GM12864 (cell line): ENCODE measurements around the gene STAT3.

Experiments
- DNase-seq: peaks from one replicate; pipeline ENCODE4 v3.0.0-alpha.2; 2011; ENCODE audit warnings: low read depth
- H3K4me3 ChIP-seq: 2 replicates; pipeline ENCODE4 v1.5.1; 2011; ENCODE audit warnings: mild to moderate bottlenecking, low read depth, low read length, control low read depth
- TF ChIP-seq, protein P1 (sequence below): IDR thresholded peaks from 2 replicates; pipeline ENCODE4 v1.5.1; 2011; ENCODE audit warnings: low read depth, mild to moderate bottlenecking, moderate library complexity, low read length, control low read depth, inconsistent platforms; ENCODE audit errors: missing control alignments

The STAT3 gene

GRCh38 chr17:42408061-42408460 is 19.8 kb upstream of the STAT3 start:
- no peak for DNase-seq
- H3K4me3 ChIP-seq, result no peak overlapping the region
- TF ChIP-seq, protein P1, sequence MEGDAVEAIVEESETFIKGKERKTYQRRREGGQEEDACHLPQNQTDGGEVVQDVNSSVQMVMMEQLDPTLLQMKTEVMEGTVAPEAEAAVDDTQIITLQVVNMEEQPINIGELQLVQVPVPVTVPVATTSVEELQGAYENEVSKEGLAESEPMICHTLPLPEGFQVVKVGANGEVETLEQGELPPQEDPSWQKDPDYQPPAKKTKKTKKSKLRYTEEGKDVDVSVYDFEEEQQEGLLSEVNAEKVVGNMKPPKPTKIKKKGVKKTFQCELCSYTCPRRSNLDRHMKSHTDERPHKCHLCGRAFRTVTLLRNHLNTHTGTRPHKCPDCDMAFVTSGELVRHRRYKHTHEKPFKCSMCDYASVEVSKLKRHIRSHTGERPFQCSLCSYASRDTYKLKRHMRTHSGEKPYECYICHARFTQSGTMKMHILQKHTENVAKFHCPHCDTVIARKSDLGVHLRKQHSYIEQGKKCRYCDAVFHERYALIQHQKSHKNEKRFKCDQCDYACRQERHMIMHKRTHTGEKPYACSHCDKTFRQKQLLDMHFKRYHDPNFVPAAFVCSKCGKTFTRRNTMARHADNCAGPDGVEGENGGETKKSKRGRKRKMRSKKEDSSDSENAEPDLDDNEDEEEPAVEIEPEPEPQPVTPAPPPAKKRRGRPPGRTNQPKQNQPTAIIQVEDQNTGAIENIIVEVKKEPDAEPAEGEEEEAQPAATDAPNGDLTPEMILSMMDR, result no peak

DNA sequence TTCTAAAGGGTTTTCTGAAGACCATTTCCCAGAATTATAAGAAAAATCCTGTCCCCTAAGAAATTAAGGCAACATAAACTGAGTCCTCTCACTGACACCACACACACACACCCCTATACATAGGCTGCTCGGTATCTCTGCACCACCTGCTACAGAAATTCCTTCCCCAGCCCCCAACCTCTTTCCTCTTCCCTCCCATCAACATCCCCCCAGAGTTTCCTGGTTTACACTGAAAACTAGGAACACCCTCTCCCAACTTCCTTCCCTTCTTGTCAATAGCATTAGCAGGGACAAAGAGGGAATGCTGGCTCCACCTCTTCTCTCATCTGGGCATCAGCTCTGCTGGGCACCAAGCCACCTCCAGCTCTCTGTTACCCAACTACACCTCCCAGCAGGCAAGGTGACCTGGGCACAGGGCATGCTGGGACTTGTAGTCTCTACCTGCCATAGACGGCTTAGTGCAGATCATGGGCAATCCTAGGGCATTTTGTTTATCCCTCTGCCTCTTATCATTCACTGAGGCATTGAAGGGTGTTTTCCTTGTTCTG is 19.1 kb upstream of the STAT3 start:
- no peak for DNase-seq
- TF ChIP-seq, protein P1, result no peak
- no peak overlapping the region for H3K4me3 ChIP-seq

DNA sequence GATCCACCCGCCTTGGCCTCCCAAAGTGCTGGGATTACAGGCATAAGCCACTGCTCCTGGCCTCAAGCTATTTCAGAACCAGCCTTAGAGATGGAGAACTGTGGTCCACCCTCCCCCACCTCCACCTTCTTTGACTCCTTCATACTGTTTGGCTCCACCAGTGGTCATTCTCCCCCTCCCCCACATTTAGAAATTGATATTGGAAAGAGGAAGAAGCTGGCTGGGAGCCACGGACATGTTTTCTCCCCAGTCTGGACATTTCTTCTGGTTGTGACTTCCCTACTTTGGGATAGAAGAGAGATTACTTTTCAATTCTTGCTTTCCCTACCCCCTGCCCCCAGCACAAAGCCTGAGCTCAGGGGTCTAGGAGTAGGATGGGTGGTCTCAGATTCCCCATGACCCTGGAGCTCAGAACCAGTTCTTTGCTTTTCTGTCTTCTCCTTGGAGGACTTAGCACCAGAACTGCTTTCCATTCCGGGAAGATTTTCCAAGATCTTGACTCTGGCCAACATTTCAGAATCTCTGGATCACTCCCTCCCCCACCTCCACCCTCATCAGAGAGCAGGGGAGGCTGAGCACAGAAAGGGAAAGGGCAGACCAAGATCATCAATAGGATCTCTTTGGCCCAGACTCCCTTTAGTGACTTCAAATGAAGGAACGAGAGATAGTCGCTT is 18.5 kb upstream of the STAT3 start:
- TF ChIP-seq, protein P1, result no peak
- no peak overlapping the region for H3K4me3 ChIP-seq
- no peak for DNase-seq

- no peak overlapping the region for H3K4me3 ChIP-seq
- TF ChIP-seq, protein P1, result peak; percentile 86
- DNase-seq, result no peak
These were observed 17.8 kb upstream of the STAT3 start for GRCh38 chr17:42405963-42406495.

GRCh38 chr17:42405076-42405475 is 16.8 kb upstream of the STAT3 start:
- no peak for DNase-seq
- TF ChIP-seq, protein P1, result no peak
- H3K4me3 ChIP-seq, result no peak overlapping the region

- DNase-seq, result no peak
- H3K4me3 ChIP-seq, result no peak overlapping the region
- TF ChIP-seq, protein P1, result no peak
These were observed 16.2 kb upstream of the STAT3 start for GRCh38 chr17:42404326-42405055.
